SK-N-MC (cell line): ENCODE measurements around the gene NRXN3.

Source experiments
- DNase-seq: peaks from one replicate; pipeline ENCODE4 v3.0.0-alpha.2; 2011; ENCODE audit warnings: low read depth, low spot score
- H3K27ac ChIP-seq: fragments of 200-600 bp; sonication (generic); 2 replicates; pipeline ENCODE4 v1.5.1; 2016; ENCODE audit warnings: mixed run types
- H3K36me3 ChIP-seq: fragments of 200-600 bp; sonication (generic); 2 replicates; pipeline ENCODE4 v1.6.1; 2017; ENCODE audit warnings: antibody characterized with exemption, low read length, mixed read lengths; ENCODE audit not compliant: insufficient read depth
- H3K4me3 ChIP-seq: fragments of 200-600 bp; sonication (generic); 2 replicates; pipeline ENCODE4 v1.5.1; 2016
- H3K9ac ChIP-seq: fragments of 200-600 bp; sonication (generic); 2 replicates; pipeline ENCODE4 v1.8.0; 2017; ENCODE audit warnings: mixed run types, mixed read lengths; ENCODE audit not compliant: insufficient read length
- H3K9me3 ChIP-seq: fragments of 200-600 bp; sonication (generic); 2 replicates; pipeline ENCODE4 v1.6.1; 2017; ENCODE audit warnings: low read depth, mild to moderate bottlenecking, antibody characterized with exemption, low read length, moderate library complexity, mixed read lengths
- EZH2 ChIP-seq: fragments of 200-600 bp; sonication (generic); IDR thresholded peaks from one replicate; pipeline ENCODE4 v1.6.1; 2017; ENCODE audit warnings: antibody characterized with exemption
- FOXP2 ChIP-seq: optimal IDR thresholded peaks from 2 replicates; pipeline ENCODE3; 2011; ENCODE audit warnings: mild to moderate bottlenecking, moderate library complexity; ENCODE audit not compliant: insufficient read depth; ENCODE audit errors: extremely low read length, control extremely low read depth
- POLR2AphosphoS5 ChIP-seq: IDR thresholded peaks from 2 replicates; pipeline ENCODE4 v1.6.1; 2012; ENCODE audit warnings: mild to moderate bottlenecking, low read depth, low read length, borderline replicate concordance

Gene NRXN3

GRCh38 chr14:79629411-79630287, 1459.5 kb downstream of the NRXN3 start:
- no peak overlapping the region for H3K27ac ChIP-seq
- H3K9ac ChIP-seq, result no peak overlapping the region
- TF ChIP-seq EZH2 (no peak), POLR2AphosphoS5 (no peak), FOXP2 (no peak)
- no peaks in the 10 kb centered on the region for H3K9me3 ChIP-seq
- DNase-seq, result no peak
- no peak overlapping the region for H3K4me3 ChIP-seq
- H3K36me3 ChIP-seq, result no peaks in the 10 kb centered on the region

GRCh38 chr14:79630288-79630960, 1460.3 kb downstream of the NRXN3 start:
- H3K36me3 ChIP-seq, result no peaks in the 10 kb centered on the region
- TF ChIP-seq POLR2AphosphoS5 (no peak), EZH2 (no peak), FOXP2 (no peak)
- DNase-seq, result no peak

GRCh38 chr14:79631276-79631675, 1461.1 kb downstream of the NRXN3 start:
- TF ChIP-seq POLR2AphosphoS5 (no peak), FOXP2 (no peak), EZH2 (no peak)
- DNase-seq, result no peak

More at GRCh38 chr14:79630288-79630960, 1460.3 kb downstream of the NRXN3 start:
- Histone ChIP-seq H3K4me3 (no peak overlapping the region), H3K9me3 (no peaks in the 10 kb centered on the region), H3K27ac (no peak overlapping the region), H3K9ac (no peak overlapping the region)

GRCh38 chr14:79638672-79639266, 1468.6 kb downstream of the NRXN3 start:
- no peak for DNase-seq
- no peak overlapping the region for H3K4me3 ChIP-seq
- no peak overlapping the region for H3K9ac ChIP-seq
- TF ChIP-seq FOXP2, result no peak
- no peak for TF ChIP-seq POLR2AphosphoS5
- no peak for TF ChIP-seq EZH2
- H3K9me3 ChIP-seq, result no peaks in the 10 kb centered on the region
- H3K36me3 ChIP-seq, result no peaks in the 10 kb centered on the region
- H3K27ac ChIP-seq, result no peak overlapping the region

More at GRCh38 chr14:79631276-79631675, 1461.1 kb downstream of the NRXN3 start:
- no peaks in the 10 kb centered on the region for H3K36me3 ChIP-seq
- H3K9me3 ChIP-seq, result no peaks in the 10 kb centered on the region
- no peak overlapping the region for H3K9ac ChIP-seq
- no peak overlapping the region for H3K27ac ChIP-seq
- H3K4me3 ChIP-seq, result no peak overlapping the region

GRCh38 chr14:79639613-79640012, 1469.4 kb downstream of the NRXN3 start:
- DNase-seq, result no peak
- Histone ChIP-seq H3K9me3 (no peaks in the 10 kb centered on the region), H3K9ac (no peak overlapping the region), H3K36me3 (no peaks in the 10 kb centered on the region), H3K4me3 (no peak overlapping the region), H3K27ac (no peak overlapping the region)
- TF ChIP-seq POLR2AphosphoS5 (no peak), FOXP2 (no peak), EZH2 (no peak)

- Histone ChIP-seq H3K9me3 (no peaks in the 10 kb centered on the region), H3K27ac (no peak overlapping the region), H3K36me3 (no peaks in the 10 kb centered on the region), H3K4me3 (no peak overlapping the region), H3K9ac (no peak overlapping the region)
- DNase-seq, result no peak
- no peak for TF ChIP-seq POLR2AphosphoS5
These were observed 1471.2 kb downstream of the NRXN3 start for GRCh38 chr14:79641371-79641770.

GRCh38 chr14:79643132-79643531, 1473.0 kb downstream of the NRXN3 start:
- DNase-seq, result no peak
- no peak for TF ChIP-seq POLR2AphosphoS5
- TF ChIP-seq FOXP2, result no peak
- TF ChIP-seq EZH2, result no peak

GRCh38 chr14:79645753-79646362, 1475.7 kb downstream of the NRXN3 start:
- no peak for DNase-seq
- Histone ChIP-seq H3K36me3 (no peaks in the 10 kb centered on the region), H3K9ac (no peak overlapping the region), H3K27ac (no peak overlapping the region), H3K4me3 (no peak overlapping the region), H3K9me3 (no peaks in the 10 kb centered on the region)
- TF ChIP-seq POLR2AphosphoS5 (no peak), FOXP2 (no peak), EZH2 (no peak)

More at GRCh38 chr14:79643132-79643531, 1473.0 kb downstream of the NRXN3 start:
- Histone ChIP-seq H3K4me3 (no peak overlapping the region), H3K9me3 (no peaks in the 10 kb centered on the region), H3K9ac (no peak overlapping the region), H3K27ac (no peak overlapping the region), H3K36me3 (no peaks in the 10 kb centered on the region)
